Colonic mucosa (tissue), 4 donors: ENCODE data around the gene SARM1. TPM values are rescaled to one million over a fixed set of nuclear protein-coding genes. Genes with fewer than 3 reads are reported as not detected.

Experiments used
- DNase-seq: peaks from one replicate; pipeline ENCODE4 v3.0.0-alpha.2; 2020
- H3K27ac ChIP-seq: fragments of 200-600 bp; one replicate; pipeline ENCODE4 v1.8.0; 2021
- H3K27me3 ChIP-seq: fragments of 200-600 bp; one replicate; pipeline ENCODE4 v1.8.0; 2021
- H3K36me3 ChIP-seq: fragments of 200-600 bp; one replicate; pipeline ENCODE4 v1.8.0; 2021
- H3K4me1 ChIP-seq: fragments of 200-600 bp; one replicate; pipeline ENCODE4 v1.8.0; 2021; ENCODE audit warnings: mild to moderate bottlenecking
- H3K4me3 ChIP-seq: fragments of 200-600 bp; one replicate; pipeline ENCODE4 v1.8.0; 2021
- H3K9ac ChIP-seq, 2 donors: one replicate each; pipeline ENCODE4 v1.7.0; 2013; ENCODE audit warnings: control low read depth in 2 of 2, low read depth in 2 of 2, low read length in 2 of 2
- H3K9me3 ChIP-seq: fragments of 200-600 bp; one replicate; pipeline ENCODE4 v1.8.0; 2021
- intact Hi-C: fragments of 100-400 bp; cut with DNase I; formaldehyde crosslinking; loops from one replicate; pipeline ENCODE4 v1.14.1; 2022
- total RNA-seq, 2 donors: library from RNA; stranded (reverse); fragmentation: NEBNext Ultra II Directional in 1 of 2; extraction: Animal tissue kit (Norgen Biotek cat#: 25700) in 1 of 2; gene quantifications; one replicate each; pipeline ENCODE4 v1.2.1, GENCODE V29; 2021
- TF ChIP-seq, protein P1 (sequence below): fragments of 200-600 bp; IDR thresholded peaks from one replicate; pipeline ENCODE4 v1.8.0; 2022; ENCODE audit warnings: antibody characterized with exemption, mild to moderate bottlenecking
- donor health status: healthy.
- donor health status: DM: no; HTN: no; CAD: no.
- donor health status: DM: no; HTN: no; CAD: no.

SARM1 gene
- total RNA-seq, 2 donors from 2014 or later = 7.7 to 10.8 TPM

DNA sequence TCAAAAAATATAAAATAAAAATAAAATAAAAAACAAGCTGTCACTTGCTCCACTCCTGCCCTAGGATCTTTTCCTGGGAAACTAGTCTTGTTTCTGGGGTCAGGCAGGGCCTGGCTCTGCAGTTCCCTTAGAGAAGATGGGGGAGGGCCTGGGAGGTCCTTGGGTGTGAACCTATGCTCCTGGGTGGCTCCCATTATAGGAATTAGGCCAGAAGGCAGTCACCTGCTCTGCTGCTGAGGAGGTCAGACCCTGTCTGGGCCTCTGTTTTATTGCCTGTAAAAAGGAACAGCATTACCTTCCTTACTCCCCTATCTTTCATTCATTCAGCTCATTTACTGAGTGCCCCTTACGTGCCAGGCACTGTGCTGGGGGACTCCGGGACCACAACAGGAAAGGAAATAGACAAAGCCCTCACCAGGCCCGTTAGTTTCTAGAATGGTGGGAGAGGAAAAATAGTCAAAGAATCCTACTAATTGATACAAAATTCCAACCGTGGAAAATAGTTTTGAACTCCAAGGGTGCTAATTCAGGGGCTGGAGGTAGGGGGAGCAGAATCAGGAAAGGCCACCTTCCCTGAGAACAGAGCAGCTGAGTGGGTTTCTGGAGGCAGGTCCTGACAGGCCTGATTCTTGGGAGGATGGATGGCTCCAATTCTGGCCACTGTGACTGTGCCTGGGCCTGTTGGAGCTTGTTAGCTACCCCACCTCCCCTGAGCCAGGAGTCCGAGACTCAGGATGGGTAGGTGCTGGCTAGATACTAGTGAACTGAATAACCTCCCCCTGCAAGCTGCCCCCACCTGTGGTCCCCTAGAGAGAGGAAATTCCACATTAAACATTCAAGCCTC is 35.9 kb downstream of the SARM1 start:
- no peak overlapping the region for H3K4me3 ChIP-seq
- intact Hi-C loops = no loop called here
- H3K27ac ChIP-seq = no peak overlapping the region
- no peaks in the 10 kb centered on the region for H3K9me3 ChIP-seq
- TF ChIP-seq, protein P1, sequence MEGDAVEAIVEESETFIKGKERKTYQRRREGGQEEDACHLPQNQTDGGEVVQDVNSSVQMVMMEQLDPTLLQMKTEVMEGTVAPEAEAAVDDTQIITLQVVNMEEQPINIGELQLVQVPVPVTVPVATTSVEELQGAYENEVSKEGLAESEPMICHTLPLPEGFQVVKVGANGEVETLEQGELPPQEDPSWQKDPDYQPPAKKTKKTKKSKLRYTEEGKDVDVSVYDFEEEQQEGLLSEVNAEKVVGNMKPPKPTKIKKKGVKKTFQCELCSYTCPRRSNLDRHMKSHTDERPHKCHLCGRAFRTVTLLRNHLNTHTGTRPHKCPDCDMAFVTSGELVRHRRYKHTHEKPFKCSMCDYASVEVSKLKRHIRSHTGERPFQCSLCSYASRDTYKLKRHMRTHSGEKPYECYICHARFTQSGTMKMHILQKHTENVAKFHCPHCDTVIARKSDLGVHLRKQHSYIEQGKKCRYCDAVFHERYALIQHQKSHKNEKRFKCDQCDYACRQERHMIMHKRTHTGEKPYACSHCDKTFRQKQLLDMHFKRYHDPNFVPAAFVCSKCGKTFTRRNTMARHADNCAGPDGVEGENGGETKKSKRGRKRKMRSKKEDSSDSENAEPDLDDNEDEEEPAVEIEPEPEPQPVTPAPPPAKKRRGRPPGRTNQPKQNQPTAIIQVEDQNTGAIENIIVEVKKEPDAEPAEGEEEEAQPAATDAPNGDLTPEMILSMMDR = no peak
- peak overlapping the region in 1 of 2 donors; percentile 43 for H3K9ac ChIP-seq
- no peaks in the 10 kb centered on the region for H3K27me3 ChIP-seq
- DNase-seq = no peak
- peaks cover 4% of the 10 kb centered on the region for H3K4me1 ChIP-seq
- H3K36me3 ChIP-seq = no peaks in the 10 kb centered on the region

DNA sequence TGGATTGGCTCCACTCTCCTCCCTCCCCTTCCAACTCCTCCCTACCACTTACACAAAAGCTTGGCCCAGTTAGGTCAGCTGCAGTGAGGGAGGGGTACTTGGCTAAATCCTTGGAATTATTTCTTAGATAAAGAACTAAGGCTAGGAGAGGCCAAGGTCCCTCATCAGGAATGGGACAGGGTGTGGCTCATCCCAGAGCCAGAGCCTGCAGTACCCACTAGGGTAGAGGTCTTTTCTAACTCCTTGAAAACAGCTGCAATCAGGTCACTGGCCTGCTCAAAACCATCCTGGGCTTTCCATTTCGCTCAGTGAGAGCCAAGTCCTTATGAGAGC is 36.4 kb downstream of the SARM1 start:
- Histone ChIP-seq H3K9ac (peak overlapping the region in 1 of 2 donors; percentile 43), H3K4me1 (peaks cover 4% of the 10 kb centered on the region), H3K36me3 (no peaks in the 10 kb centered on the region), H3K9me3 (no peaks in the 10 kb centered on the region), H3K4me3 (no peak overlapping the region), H3K27ac (no peak overlapping the region), H3K27me3 (no peaks in the 10 kb centered on the region)
- DNase-seq = no peak
- TF ChIP-seq, protein P1 = no peak
- intact Hi-C loops = no loop called here

DNA sequence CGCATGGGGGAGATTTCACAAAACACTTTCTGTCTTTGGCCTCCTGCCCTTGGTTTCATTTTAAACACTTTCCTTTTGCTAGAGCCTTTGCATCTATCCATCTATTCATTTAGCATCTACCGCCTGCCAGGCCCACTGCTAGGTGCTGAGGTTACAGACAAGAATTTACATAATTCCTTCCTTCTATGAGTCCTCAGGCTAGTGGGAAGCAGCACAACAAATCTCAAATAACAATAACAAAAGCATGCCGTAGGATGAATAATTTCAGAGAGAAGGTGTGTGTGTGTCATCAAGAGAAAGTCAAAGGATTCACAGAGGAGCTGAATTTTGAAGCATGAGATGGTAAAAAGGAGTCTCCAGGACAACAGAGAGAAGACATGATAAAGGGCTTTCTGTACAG is 40.6 kb downstream of the SARM1 start:
- H3K9ac ChIP-seq = no peak overlapping the region
- DNase-seq = no peak
- intact Hi-C loops = no loop called here

DNA sequence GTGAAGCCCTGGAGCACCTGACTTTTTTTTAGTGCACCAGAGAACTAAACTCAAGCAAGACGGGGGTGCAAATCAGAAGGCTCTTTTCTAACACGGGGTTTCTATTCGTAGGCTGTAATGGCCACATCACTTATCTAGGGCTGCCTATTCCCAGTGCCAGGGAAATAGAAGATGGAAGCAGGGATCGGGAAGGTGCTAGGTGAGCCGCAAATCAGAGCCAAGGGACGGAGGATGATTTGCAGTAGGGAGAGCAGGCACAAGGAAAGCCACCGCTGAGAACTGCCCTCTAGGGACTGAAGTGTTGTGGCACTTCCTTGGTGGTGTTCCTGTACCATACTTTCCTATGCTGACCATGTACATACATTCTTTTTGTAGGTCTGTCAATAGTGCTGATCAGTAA is 42.3 kb downstream of the SARM1 start:
- H3K9ac ChIP-seq = no peak overlapping the region

More for the DNA sequence above, 40.6 kb downstream of the SARM1 start:
- H3K27ac ChIP-seq = no peak overlapping the region
- H3K36me3 ChIP-seq = no peaks in the 10 kb centered on the region
- TF ChIP-seq, protein P1 = no peak
- H3K4me1 ChIP-seq = no peaks in the 10 kb centered on the region
- no peaks in the 10 kb centered on the region for H3K27me3 ChIP-seq
- no peak overlapping the region for H3K4me3 ChIP-seq
- no peaks in the 10 kb centered on the region for H3K9me3 ChIP-seq

DNA sequence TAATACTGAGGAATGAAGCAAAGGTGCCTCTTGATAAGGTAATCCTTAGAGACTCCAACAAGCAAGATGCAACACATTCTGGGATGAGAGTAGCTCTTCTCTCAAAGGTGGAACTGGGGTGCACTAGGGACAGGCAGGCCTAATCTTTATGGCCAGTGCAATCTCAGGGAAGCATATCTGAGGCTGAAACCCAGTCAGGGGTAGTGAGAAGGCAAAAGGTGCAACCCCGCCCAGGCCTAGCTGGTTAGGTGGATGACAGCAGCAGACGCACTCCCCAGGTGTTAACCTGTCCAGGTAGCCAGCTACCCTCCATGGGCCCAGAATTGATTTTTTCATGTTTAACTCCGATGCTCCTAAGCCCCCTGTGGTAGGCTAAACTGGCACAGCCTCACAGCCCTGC is 44.4 kb downstream of the SARM1 start:
- Histone ChIP-seq H3K9me3 (no peaks in the 10 kb centered on the region), H3K4me1 (no peaks in the 10 kb centered on the region), H3K27me3 (no peaks in the 10 kb centered on the region), H3K36me3 (no peaks in the 10 kb centered on the region), H3K9ac (no peak overlapping the region), H3K4me3 (no peak overlapping the region), H3K27ac (no peak overlapping the region)
- TF ChIP-seq, protein P1 = no peak
- intact Hi-C loops = loop anchor here (5.0 kb wide), 1 partner anchor 34 kb away; no protein-coding TSS in a partner anchor
- DNase-seq = no peak

More for the DNA sequence above, 42.3 kb downstream of the SARM1 start:
- intact Hi-C loops = no loop called here
- Histone ChIP-seq H3K4me1 (no peaks in the 10 kb centered on the region), H3K4me3 (no peak overlapping the region), H3K9me3 (no peaks in the 10 kb centered on the region), H3K27ac (no peak overlapping the region), H3K27me3 (no peaks in the 10 kb centered on the region), H3K36me3 (no peaks in the 10 kb centered on the region)
- no peak for DNase-seq
- TF ChIP-seq, protein P1 = no peak
